Keratinocyte (primary cell): ENCODE measurements around the gene LAD1. TPM values are rescaled to one million over a fixed set of nuclear protein-coding genes. Genes with fewer than 3 reads are reported as not detected.

Source experiments
- DNase-seq: peaks from one replicate; pipeline ENCODE4 v3.0.0-alpha.2; 2011; ENCODE audit warnings: low read depth, missing footprints, low spot score
- FAIRE-seq: peaks from 2 replicates; lab custom pipeline; 2011; peaks lifted over from hg19 to GRCh38; lab: Jason Lieb, UNC
- H2AFZ ChIP-seq: 2 replicates; pipeline ENCODE4 v1.6.0; 2012; ENCODE audit warnings: low read length, control low read depth, inconsistent platforms; ENCODE audit not compliant: control insufficient read depth
- H3K27ac ChIP-seq: 2 replicates; pipeline ENCODE4 v1.5.1; 2011; ENCODE audit warnings: low read length; ENCODE audit not compliant: control insufficient read depth, insufficient read depth
- H3K27me3 ChIP-seq: 3 replicates; pipeline ENCODE4 v1.6.0; 2011; ENCODE audit warnings: low read length; ENCODE audit not compliant: control insufficient read depth, insufficient read depth; ENCODE audit errors: extremely low read depth
- H3K36me3 ChIP-seq, 2 experiments: 2 replicates in 1 of 2; 3 replicates in 1 of 2; pipeline ENCODE4 v1.5.1; 2011; ENCODE audit warnings: low read length in 2 of 2, mild to moderate bottlenecking in 1 of 2; ENCODE audit not compliant: control insufficient read depth in 2 of 2, insufficient read depth in 2 of 2; ENCODE audit errors: extremely low read depth in 1 of 2
- H3K4me1 ChIP-seq: 3 replicates; pipeline ENCODE4 v1.5.1; 2011; ENCODE audit warnings: low read length; ENCODE audit not compliant: control insufficient read depth, insufficient read depth; ENCODE audit errors: extremely low read depth
- H3K4me2 ChIP-seq: 3 replicates; pipeline ENCODE4 v1.6.0; 2011; ENCODE audit warnings: low read depth, low read length; ENCODE audit not compliant: control insufficient read depth, insufficient read depth; ENCODE audit errors: extremely low read depth
- H3K4me3 ChIP-seq, 3 experiments: fragments of 200-600 bp in 1 of 3; sonication (generic) in 1 of 3; 2 replicates in 2 of 3; 3 replicates in 1 of 3; pipeline ENCODE4 v1.5.1; 2011 to 2016; ENCODE audit warnings: low read length in 3 of 3, mild to moderate bottlenecking in 3 of 3, control low read depth in 2 of 3, inconsistent platforms in 1 of 3, low read depth in 1 of 3, mixed read lengths in 1 of 3, mixed run types in 1 of 3, moderate library complexity in 1 of 3; ENCODE audit not compliant: control insufficient read depth in 2 of 3, insufficient read depth in 2 of 3; ENCODE audit errors: extremely low read depth in 1 of 3
- H3K79me2 ChIP-seq: 2 replicates; pipeline ENCODE4 v1.6.0; 2012; ENCODE audit warnings: low read length; ENCODE audit not compliant: control insufficient read depth, insufficient read depth
- H3K9ac ChIP-seq: 3 replicates; pipeline ENCODE4 v1.6.0; 2011; ENCODE audit warnings: low read length; ENCODE audit not compliant: control insufficient read depth, insufficient read depth; ENCODE audit errors: extremely low read depth
- H3K9me1 ChIP-seq: 3 replicates; pipeline ENCODE4 v1.6.0; 2011; ENCODE audit warnings: low read length; ENCODE audit not compliant: control insufficient read depth, insufficient read depth; ENCODE audit errors: extremely low read depth
- H3K9me3 ChIP-seq: 2 replicates; pipeline ENCODE4 v1.5.1; 2012; ENCODE audit warnings: low read depth, low read length; ENCODE audit not compliant: control insufficient read depth
- H4K20me1 ChIP-seq: 3 replicates; pipeline ENCODE4 v1.6.0; 2011; ENCODE audit warnings: low read length; ENCODE audit not compliant: control insufficient read depth, insufficient read depth; ENCODE audit errors: extremely low read depth
- CTCF ChIP-seq, 3 experiments: IDR thresholded peaks in 1 of 3; conservative IDR thresholded peaks in 1 of 3; optimal IDR thresholded peaks in 1 of 3; 2 replicates in 2 of 3; 3 replicates in 1 of 3; pipeline versions ENCODE3 to v1.5.1; 2011; ENCODE audit warnings: low read length in 3 of 3, mild to moderate bottlenecking in 3 of 3, moderate library complexity in 2 of 3, control low read depth in 1 of 3, inconsistent platforms in 1 of 3; ENCODE audit not compliant: insufficient read depth in 2 of 3; ENCODE audit errors: extremely low read depth in 1 of 3
- EZH2 ChIP-seq: IDR thresholded peaks from one replicate; pipeline ENCODE4 v1.6.1; 2012; ENCODE audit warnings: inconsistent platforms, mild to moderate bottlenecking, low read length, moderate library complexity
- dilution Hi-C: fragments of 300-500 bp; cut with MboI; formaldehyde crosslinking; loops from one replicate; pipeline ENCODE4 v1.7.0; 2020; ENCODE audit warnings: low sequenced_read_pairs; ENCODE audit not compliant: extremely low pct_ligation_motif_present
- polyA plus RNA-seq, 5 experiments: library from polyadenylated mRNA; depleted of rRNA in 3 of 5; stranded (reverse) in 3 of 5; stranded (forward) in 1 of 5; unstranded in 1 of 5; fragments of >200 nt; gene quantifications; 1 replicate in 1 of 5; 2 replicates in 3 of 5; 3 replicates in 1 of 5; pipeline versions ENCODE4 v1.2.1 to v1.2.3, GENCODE V29; 2011 to 2012; ENCODE audit warnings: missing spikeins in 2 of 5, low read depth in 1 of 5, low replicate concordance in 1 of 5

The LAD1 gene
- polyA plus RNA-seq, 1 donor (not counting 4 experiments of a cell fraction or from before 2014, with no cell fraction given): 82.9 TPM

- TF ChIP-seq EZH2 (no peak), CTCF (optimal IDR thresholded peaks at IDR 0.05 in 1 of 3, IDR thresholded peaks at IDR 0.05 in 1 of 3, conservative IDR thresholded peaks at IDR 0.05 in 1 of 3; ENCODE audit: extremely low read depth in 1 of 3, insufficient read depth in 2 of 3, low read length in 3 of 3) (no peak)
- H4K20me1 ChIP-seq: no peaks in the 10 kb centered on the region
- no peaks in the 10 kb centered on the region for H3K9me1 ChIP-seq
- no peaks in the 10 kb centered on the region for H3K9me3 ChIP-seq
- H3K4me3 ChIP-seq: no peak overlapping the region
- FAIRE-seq (no peak), DNase-seq (no peak)
- peaks cover 46% of the 10 kb centered on the region for H3K4me1 ChIP-seq
- no peak overlapping the region for H3K9ac ChIP-seq
- H2AFZ ChIP-seq: no peak overlapping the region
- H3K36me3 ChIP-seq: no peaks in the 10 kb centered on the region
- no peak overlapping the region for H3K4me2 ChIP-seq
- H3K27me3 ChIP-seq: no peaks in the 10 kb centered on the region
- H3K79me2 ChIP-seq: no peaks in the 10 kb centered on the region
- H3K27ac ChIP-seq: no peak overlapping the region
- dilution Hi-C loops: no loop called here
Observed at GRCh38 chr1:201350884-201351283, 48.2 kb downstream of the LAD1 start.

GRCh38 chr1:201350361-201350725, 48.8 kb downstream of the LAD1 start:
- Histone ChIP-seq H3K79me2 (no peaks in the 10 kb centered on the region), H4K20me1 (no peaks in the 10 kb centered on the region), H2AFZ (no peak overlapping the region), H3K36me3 (no peaks in the 10 kb centered on the region), H3K9ac (no peak overlapping the region), H3K4me3 (no peak overlapping the region), H3K9me3 (no peaks in the 10 kb centered on the region), H3K4me2 (no peak overlapping the region), H3K9me1 (no peaks in the 10 kb centered on the region), H3K4me1 (peaks cover 48% of the 10 kb centered on the region), H3K27ac (no peak overlapping the region), H3K27me3 (no peaks in the 10 kb centered on the region)
- TF ChIP-seq EZH2 (no peak), CTCF (optimal IDR thresholded peaks at IDR 0.05 in 1 of 3, IDR thresholded peaks at IDR 0.05 in 1 of 3, conservative IDR thresholded peaks at IDR 0.05 in 1 of 3; ENCODE audit: extremely low read depth in 1 of 3, insufficient read depth in 2 of 3, low read length in 3 of 3) (no peak)
- no peak for FAIRE-seq
- dilution Hi-C loops: no loop called here
- no peak for DNase-seq
